ENCODE results near the gene CEP112.

GRCh38 chr17:66000216-66000615 lies 191.7 kb downstream of the CEP112 start:
- TF ChIP-seq CTCF (optimal IDR thresholded peaks at IDR 0.05 in 1 of 3, IDR thresholded peaks at IDR 0.05 in 1 of 3, conservative IDR thresholded peaks at IDR 0.05 in 1 of 3; ENCODE audit: extremely low read depth in 1 of 3, insufficient read depth in 2 of 3, low read length in 3 of 3): no peak
- TF ChIP-seq EZH2 (IDR thresholded peaks at IDR 0.05; ENCODE audit: low read length): no peak

Measured in keratinocyte (primary cell).